ENCODE measurements around the gene RALGPS1.

- TF ChIP-seq CTCF (IDR thresholded peaks at IDR 0.05; ENCODE audit: low read depth, low read length) = no peak
- TF ChIP-seq EZH2phosphoT487 (IDR thresholded peaks at IDR 0.05; ENCODE audit: low read depth) = no peak
Measured at GRCh38 chr9:126934441-126934840, 19.9 kb downstream of the RALGPS1 start.

All from OCI-LY3 (cell line).